Stimulated activated CD8-positive, alpha-beta memory T cell treated with anti-CD3 and anti-CD28 coated beads, Interleukin-15, amount 100 ng/mL, for 1 hour (primary cell): Measurements from ENCODE around the gene OR4M1.
"Not testable (repeated sequence)": the region's sequence is repeated elsewhere in the genome, so short reads cannot be mapped to it uniquely, and the experiment has no call there.

Source experiments
- DNase-seq: peaks from one replicate; pipeline ENCODE4 v3.0.0-alpha.2; 2020; ENCODE audit warnings: low read depth

OR4M1 gene

GRCh38 chr14:19823178-19823577, 49.9 kb downstream of the OR4M1 start:
- no peak for DNase-seq

DNA sequence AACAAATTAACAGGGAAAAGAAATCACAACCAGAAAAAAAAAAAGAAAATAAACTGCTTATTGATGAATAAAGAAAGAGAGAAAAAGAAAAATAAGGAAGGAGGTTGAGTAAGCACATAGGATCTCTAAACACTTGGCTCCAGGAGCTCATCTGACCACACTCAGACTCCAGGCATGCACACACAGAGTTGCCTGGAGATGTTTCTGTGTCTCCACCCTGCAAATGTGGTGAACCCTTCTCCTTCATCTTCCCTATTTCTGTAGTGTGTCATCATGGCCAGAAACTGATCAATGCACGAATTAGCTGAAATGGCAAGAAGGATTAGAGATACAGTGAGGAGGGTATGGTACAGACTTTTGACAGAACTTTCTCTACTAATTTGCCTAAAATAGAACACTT, 50.5 kb downstream of the OR4M1 start:
- no peak for DNase-seq

DNA sequence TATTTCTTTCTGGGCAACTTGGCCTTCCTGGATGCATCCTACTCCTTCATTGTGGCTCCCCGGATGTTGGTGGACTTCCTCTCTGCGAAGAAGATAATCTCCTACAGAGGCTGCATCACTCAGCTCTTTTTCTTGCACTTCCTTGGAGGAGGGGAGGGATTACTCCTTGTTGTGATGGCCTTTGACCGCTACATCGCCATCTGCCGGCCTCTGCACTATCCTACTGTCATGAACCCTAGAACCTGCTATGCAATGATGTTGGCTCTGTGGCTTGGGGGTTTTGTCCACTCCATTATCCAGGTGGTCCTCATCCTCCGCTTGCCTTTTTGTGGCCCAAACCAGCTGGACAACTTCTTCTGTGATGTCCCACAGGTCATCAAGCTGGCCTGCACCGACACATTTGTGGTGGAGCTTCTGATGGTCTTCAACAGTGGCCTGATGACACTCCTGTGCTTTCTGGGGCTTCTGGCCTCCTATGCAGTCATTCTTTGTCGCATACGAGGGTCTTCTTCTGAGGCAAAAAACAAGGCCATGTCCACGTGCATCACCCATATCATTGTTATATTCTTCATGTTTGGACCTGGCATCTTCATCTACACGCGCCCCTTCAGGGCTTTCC, 54.4 kb downstream of the OR4M1 start:
- not testable (repeated sequence) for DNase-seq

DNA sequence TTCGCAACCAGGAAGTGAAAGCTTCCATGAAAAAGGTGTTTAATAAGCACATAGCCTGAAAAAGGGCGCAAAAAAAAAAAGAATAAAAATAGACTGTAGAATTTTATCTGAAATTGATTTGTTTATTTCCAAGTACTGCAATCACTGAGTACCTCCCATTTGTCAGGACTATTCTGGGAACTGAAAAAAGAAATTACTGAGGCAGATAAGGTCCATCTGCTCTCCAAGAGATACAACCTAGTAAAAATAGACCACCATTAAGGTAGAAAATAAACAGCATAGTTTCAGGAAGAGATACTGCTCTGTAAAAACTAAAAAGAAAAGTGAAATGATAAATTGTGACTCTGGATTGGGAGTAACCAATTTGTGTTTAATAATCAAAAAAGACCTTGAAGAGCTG, 55.0 kb downstream of the OR4M1 start:
- no peak for DNase-seq
